ENCODE results near the gene EMX1. TPM values are rescaled to one million over a fixed set of nuclear protein-coding genes. Genes with fewer than 3 reads are reported as not detected.

Gene EMX1
- not detected in 2 replicates for total RNA-seq

DNA sequence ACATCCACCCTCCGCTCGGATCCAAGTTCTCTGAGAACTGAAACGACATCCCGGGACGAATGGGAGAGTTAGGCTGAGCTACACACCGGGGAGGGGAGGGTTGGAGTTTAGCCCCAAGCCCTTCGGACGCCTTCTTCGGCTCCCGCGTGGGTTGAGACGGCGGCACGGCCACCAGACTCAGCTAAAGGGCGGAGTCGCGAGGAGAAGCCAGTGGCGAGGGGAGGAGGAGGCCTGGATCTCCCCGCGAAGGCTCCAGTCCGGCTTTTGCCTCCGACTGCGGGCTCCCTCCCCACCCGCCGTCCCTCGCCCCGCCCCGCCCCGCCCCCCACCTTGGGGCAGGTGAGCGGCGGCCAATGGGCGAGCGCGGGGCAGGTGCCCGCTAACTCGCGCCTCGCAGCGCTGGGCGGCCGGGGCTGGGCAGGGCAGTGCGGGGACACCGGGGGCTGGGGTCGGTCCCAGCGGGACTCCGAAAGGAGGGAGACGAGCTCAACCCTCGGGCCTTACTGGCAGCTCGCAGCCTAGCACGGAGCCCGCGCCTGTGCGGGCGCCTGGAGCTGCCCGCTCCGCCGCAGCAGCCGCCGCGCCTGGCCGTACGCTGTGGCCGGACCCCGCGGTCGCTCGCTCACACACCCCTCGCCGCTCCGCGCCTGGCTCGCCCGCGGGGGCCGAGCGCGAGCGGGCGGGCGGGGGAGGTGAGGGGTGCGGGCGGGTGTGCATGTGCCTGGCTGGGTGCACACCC is at the start of gene EMX1:
TSS of gene EMX1 (plus strand) at position 382 of the 739 bp plus-strand sequence. CDS start at position 716, 334 bp downstream.

DNA sequence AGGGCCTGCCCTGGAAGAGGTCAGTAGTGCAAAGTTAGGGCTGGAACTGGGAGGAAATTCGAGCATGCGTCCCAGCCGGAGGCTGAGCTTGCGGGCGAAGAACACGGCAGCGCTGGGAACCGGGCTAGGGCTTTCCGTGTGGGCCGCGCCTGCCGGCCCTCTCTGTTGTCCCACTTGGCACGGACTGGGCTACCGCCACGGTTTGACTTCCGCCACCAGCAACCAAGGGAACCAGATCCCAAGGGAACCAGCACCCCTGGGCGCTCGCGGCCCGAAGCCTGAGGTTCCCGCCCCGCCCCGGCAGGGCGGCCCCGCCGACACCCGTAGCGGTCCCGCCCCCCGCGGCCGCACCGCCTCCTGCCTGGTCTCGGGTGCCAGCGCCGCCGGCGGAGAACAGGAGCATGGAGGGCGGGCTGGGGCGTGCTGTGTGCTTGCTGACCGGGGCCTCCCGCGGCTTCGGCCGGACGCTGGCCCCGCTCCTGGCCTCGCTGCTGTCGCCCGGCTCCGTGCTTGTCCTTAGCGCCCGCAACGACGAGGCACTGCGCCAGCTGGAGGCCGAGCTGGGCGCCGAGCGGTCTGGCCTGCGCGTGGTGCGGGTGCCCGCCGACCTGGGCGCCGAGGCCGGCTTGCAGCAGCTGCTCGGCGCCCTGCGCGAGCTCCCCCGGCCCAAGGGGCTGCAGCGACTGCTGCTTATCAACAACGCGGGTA is 30.1 kb upstream of the EMX1 start, which contains the start of gene SPR:
TSS of gene SPR (plus strand) at position 377 of the 708 bp plus-strand sequence. CDS start at position 402, 25 bp downstream.

Other genes with a start within 250 kb of the EMX1 start
- gene EXOC6B, start 91.5 kb upstream of the EMX1 start, total RNA-seq = 21.2 and 26.7 TPM in 2 replicates
- gene SPR, start 30.1 kb upstream of the EMX1 start, total RNA-seq = 23.5 and 36.6 TPM in 2 replicates
- 8.4 and 10.2 TPM in 2 replicates for gene SFXN5, start 154.2 kb downstream of the EMX1 start, total RNA-seq
- 17.6 and 27.8 TPM in 2 replicates for gene RAB11FIP5, start 195.4 kb downstream of the EMX1 start, total RNA-seq